CD4-positive, alpha-beta T cell treated with Interferon alpha-2 for 1 hour (primary cell): ENCODE data around the gene RPS27.
"Not testable (repeated sequence)": the region's sequence is repeated elsewhere in the genome, so short reads cannot be mapped to it uniquely, and the experiment has no call there.

Experiments
- DNase-seq, 2 donors: peaks; one replicate each; pipeline ENCODE4 v3.0.0-alpha.2; 2020 to 2022

RPS27 gene

DNA sequence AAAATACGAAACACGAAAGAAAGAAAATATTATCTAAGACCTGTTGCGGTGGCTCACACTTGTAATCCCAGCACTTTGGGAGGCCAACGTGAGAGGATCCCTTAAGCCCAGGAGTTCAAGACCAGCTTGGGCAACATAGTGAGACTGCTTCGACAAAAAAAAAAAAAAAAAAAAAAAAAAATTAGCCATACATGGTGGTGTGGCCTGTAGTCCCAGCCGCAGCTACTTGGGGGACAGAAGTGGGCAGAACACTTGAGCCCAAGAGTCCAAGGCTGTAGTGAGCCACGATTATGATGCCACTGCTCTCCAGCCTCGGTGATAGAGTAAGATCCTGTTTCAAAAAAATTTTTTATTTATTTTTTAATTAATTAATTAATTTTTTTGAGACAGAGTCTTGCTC lies 2.9 kb upstream of the RPS27 start:
- no peak for DNase-seq

DNA sequence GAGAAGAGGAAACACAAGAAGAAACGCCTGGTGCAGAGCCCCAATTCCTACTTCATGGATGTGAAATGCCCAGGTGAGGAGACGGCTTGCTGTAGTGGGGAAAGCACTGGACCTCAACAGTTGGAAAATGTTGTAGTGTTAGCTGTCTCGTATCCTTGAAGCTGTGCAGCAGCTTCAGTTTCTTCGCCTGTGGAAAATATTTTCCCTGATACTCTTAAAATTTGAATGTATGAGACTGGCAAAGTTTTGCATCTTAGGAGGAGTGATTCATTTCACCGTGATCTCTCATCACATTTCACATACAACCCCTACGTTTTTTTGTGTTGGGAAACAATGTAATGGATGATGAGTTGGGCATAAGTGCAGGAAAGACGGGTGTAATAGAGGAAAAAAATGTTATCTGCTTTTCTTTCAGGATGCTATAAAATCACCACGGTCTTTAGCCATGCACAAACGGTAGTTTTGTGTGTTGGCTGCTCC lies 629 bp downstream of the RPS27 start:
- no peak for DNase-seq

DNA sequence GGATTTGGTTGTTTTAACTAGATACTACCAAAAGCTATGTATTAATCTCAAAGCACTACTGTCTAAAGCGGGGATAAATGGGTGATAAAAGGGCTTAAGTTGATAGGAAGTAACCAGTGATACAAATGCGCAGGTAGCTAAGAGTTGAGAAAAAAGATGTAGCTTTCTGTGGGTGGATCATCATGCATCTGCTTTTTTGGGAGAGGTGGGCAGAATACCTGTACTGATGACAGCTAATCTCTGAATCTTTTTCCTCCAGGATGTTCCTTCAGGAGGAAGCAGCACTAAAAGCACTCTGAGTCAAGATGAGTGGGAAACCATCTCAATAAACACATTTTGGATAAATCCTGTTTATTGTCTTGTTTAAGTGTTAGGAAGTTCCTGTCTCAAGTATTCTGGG lies 1.2 kb downstream of the RPS27 start:
- DNase-seq = no peak

DNA sequence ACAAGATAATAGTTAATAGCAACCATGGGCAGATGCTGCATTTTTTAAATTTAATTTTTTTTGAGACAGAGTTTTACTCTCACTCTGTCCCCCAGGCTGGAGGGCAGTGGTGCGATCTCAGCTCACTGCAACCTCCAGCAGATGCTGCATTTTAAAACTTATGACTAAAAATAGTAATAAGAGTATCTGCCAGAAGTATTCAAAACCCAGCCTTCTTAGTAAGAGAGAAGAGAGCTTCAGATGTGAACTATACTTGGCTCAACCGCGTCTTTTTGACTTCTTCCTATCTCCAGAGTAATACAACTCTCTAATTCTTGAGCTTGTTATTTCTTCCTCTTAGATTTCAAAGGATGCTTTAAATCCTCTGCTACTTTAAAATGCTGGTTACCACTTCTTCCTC lies 4.6 kb downstream of the RPS27 start:
- DNase-seq = no peak

DNA sequence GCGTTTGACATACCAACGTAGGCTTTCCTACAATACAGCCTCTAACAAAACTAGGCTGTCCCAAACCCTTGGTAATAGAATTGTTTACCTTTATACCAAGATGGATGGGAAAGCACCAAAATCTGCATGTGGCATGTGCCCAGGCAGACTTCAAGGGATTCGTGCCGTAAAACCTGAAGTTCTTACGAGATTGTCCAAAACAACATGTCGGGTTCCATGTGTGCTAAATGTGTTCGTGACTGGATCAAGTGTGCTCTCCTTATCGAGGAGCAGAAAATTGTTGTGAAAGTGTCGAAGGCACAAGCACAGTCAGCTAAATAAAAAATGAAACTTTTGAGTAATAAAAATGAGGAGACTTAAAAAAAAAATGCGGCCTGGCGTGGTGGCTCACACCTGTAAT lies 5.1 kb downstream of the RPS27 start:
- DNase-seq = no peak

GRCh38 chr1:153996882-153997281 lies 6.3 kb downstream of the RPS27 start:
- DNase-seq = not testable (repeated sequence)

- no peak for DNase-seq
Observed at GRCh38 chr1:154000420-154000819, 9.9 kb downstream of the RPS27 start.

DNA sequence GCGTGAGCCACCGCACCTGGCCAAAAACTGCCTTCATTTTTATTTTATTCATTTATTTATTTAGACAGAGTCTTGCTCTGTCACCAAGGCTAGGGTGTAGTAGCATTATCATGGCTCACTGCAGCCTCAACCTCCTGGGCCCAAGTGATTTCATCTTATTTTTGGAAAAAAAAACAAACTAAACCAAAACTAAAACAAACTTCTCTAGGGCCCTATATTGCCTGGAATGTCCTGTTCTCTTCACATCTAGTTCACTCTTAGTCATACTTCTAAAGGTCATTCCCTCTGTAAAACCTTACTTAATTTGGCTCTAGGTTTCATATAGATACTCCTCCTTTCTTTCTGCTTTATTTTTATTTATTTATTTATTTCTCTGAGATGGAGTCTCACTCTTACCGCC lies 15.6 kb downstream of the RPS27 start:
- no peak for DNase-seq

- DNase-seq = no peak
Observed at GRCh38 chr1:154012129-154012528, 21.6 kb downstream of the RPS27 start.

DNA sequence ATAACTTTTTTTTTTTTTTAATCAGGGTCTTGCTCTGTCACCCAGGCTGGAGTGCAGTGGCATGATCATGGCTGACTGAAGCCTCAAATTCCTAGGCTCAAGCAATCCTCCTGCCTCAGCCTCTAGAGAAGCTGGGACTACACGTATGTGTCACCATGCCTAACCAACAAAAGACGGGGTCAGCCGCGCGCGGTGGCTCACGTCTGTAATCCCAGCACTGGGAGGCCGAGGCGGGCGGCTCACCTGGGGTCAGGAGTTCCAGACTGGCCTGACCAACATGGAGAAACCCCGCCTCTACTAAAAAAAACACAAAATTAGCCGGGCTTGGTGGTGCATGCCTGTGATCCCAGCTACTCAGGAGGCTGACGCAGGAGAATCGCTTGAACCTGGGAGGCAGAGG lies 22.0 kb downstream of the RPS27 start:
- DNase-seq = not testable (repeated sequence)

- DNase-seq = no peak
Observed at GRCh38 chr1:154014154-154014907, 23.8 kb downstream of the RPS27 start.

GRCh38 chr1:154019269-154019668 lies 28.7 kb downstream of the RPS27 start:
- DNase-seq = no peak

GRCh38 chr1:154019940-154020339 lies 29.4 kb downstream of the RPS27 start:
- DNase-seq = no peak

DNA sequence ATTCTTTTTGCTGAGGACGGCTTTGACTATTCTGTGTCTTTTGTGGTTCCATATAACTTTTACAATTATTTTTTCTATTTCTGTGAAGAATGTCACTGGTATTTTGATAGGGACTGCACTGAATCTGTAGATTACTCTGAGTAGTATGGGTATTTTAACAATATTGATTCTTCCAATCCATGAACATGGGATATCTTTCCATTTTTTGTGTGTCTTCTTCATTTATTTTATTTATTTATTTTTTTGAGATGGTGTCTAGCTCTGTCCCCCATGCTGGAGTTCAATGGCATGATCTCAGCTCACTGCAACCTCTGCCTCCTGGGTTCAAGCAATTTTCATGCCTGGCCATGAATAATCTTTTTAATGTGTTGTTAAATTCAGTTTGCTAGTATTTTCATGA lies 43.1 kb downstream of the RPS27 start:
- DNase-seq = not testable (repeated sequence)
